Posterior vena cava (tissue), 2 donors: Measurements from ENCODE around the gene H2AZ2. TPM values are rescaled to one million over a fixed set of nuclear protein-coding genes. Genes with fewer than 3 reads are reported as not detected.
"Not testable (repeated sequence)": the region's sequence is repeated elsewhere in the genome, so short reads cannot be mapped to it uniquely, and the experiment has no call there.

Experiments used
- DNase-seq: peaks from one replicate; pipeline ENCODE4 v3.0.0-alpha.2; 2020; ENCODE audit warnings: low spot score
- intact Hi-C, 2 donors: fragments of 100-400 bp; cut with DNase I; formaldehyde crosslinking; loops; one replicate each; pipeline versions ENCODE4 v1.14.1 to v1.14.2; 2022 to 2023
- total RNA-seq, 2 donors: library from RNA; stranded (reverse); fragmentation: NEBNext Ultra II Directional; extraction: Animal tissue kit (Norgen Biotek cat#: 25700); gene quantifications; one replicate each; pipeline ENCODE4 v1.2.1, GENCODE V29; 2021
- donor health status: DM: yes; HTN: yes; CAD: no.
- donor health status: DM: yes; HTN: yes; CAD: no.

The H2AZ2 gene
- total RNA-seq, 2 donors from 2014 or later, result 122 to 127 TPM

DNA sequence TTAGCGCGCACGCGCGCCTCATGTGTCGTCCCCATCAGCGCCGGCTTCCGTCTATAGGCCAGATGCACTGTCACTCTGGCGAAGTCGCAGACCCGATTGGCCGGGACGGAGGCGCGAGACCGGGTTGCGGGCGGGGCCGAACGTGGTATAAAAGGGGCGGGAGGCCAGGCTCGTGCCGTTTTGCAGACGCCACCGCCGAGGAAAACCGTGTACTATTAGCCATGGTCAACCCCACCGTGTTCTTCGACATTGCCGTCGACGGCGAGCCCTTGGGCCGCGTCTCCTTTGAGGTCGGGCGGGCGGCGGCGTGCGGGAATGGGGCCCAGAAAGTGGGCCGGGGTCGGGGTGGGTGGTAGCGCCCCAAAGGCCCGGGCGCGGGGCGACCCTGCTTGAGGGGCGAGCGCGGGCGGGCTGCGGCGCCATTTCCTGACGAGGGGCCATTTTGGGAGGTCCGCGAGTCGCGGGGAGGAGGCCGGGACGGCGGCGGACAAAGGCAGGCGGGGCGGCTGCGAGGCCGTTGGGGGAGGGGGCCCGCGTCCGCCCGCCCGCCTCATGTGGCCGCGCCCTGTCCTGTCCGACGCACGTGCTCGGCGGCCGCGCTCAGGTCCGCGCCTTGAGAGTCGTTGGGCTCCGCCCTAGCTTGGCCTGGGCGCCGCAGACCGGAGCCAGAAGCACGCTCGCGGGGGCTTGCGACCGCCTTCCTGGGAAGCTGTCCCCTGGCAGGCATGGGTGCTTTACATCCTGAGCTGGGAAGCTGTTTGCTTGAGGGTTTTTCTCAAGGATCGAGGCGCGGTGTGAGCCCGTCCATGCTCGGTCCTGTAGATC, 51.2 kb downstream of the H2AZ2 start, which contains the start of gene PPIA:
Gene PPIA (plus strand): TSS at position 178 of the 825 bp plus-strand sequence. CDS start 44 bp downstream, at position 222.
- intact Hi-C loops, result loop anchor here in 1 of 2 donors (10.0 kb wide), 1 partner anchor 48 kb away; the partner anchor contains the start of gene H2AZ2
- DNase-seq, result peak; percentile 100

DNA sequence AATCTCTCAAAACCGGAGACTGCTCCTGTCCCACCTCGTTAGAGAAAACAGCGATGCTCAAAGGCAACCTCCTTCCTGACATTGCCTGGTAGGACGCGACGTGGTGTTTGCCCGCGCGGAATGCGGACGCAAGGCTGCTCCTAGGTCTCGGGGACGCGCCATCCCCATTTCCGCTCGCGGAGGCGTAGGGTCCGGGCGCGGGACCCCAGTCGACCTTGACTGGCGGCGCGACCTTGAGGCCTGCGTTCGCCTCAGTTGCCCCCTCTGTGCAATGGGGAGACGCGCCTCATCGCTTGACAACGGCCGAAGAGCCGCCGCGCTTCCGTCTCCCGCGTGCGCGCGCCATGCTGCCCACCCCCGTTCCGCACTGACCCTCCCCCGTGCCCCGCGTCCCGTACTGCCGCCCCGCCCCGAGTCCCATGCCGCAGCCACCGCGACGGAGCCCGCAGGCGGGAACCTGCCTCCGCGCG, 51.8 kb downstream of the H2AZ2 start:
- DNase-seq, result no peak
- intact Hi-C loops, result loop anchor here in 1 of 2 donors (10.0 kb wide), 1 partner anchor 49 kb away; the partner anchor contains the start of gene H2AZ2

DNA sequence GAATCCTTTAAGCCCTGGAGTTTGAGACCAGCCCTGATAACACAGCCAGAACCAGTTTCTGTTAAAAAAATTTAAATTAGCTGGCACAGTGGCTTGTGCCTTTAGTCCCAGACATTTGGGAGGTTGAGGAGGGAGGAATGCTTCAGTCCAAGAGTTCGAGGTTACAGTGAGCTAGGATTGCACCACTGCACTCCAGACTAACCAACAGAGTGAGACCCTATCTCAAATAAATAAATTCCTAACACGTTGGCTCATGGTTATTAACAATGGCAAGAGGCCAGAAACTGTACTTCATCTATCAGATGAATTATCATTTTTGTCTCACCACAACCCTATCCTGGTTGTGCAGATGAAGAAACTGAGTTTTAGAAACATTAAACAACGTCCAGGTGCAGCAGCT, 53.6 kb downstream of the H2AZ2 start:
- intact Hi-C loops, result loop anchor here in 1 of 2 donors (10.0 kb wide), 1 partner anchor 50 kb away; the partner anchor contains the start of gene H2AZ2
- DNase-seq, result no peak

DNA sequence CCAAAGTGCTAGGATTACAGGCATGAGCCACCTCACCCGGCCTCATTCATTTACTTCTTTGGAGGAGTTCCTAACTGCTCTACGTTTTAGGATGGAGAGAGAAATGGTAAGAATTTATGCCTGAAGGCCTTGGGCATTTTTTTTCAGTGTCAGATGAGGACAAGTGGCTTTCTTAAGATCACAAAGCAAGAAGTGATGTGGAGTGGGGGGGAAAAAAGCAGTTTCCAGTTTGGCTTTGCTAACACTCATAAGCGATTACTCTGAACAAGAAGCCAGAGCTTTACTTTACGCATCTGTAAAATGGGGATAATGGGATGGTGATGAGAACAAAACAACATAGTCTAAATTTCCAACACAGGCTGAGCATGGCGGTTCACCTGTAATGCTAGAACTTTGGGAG, 54.0 kb downstream of the H2AZ2 start:
- intact Hi-C loops, result loop anchor here in 1 of 2 donors (10.0 kb wide), 1 partner anchor 51 kb away; the partner anchor contains the start of gene H2AZ2
- no peak for DNase-seq

DNA sequence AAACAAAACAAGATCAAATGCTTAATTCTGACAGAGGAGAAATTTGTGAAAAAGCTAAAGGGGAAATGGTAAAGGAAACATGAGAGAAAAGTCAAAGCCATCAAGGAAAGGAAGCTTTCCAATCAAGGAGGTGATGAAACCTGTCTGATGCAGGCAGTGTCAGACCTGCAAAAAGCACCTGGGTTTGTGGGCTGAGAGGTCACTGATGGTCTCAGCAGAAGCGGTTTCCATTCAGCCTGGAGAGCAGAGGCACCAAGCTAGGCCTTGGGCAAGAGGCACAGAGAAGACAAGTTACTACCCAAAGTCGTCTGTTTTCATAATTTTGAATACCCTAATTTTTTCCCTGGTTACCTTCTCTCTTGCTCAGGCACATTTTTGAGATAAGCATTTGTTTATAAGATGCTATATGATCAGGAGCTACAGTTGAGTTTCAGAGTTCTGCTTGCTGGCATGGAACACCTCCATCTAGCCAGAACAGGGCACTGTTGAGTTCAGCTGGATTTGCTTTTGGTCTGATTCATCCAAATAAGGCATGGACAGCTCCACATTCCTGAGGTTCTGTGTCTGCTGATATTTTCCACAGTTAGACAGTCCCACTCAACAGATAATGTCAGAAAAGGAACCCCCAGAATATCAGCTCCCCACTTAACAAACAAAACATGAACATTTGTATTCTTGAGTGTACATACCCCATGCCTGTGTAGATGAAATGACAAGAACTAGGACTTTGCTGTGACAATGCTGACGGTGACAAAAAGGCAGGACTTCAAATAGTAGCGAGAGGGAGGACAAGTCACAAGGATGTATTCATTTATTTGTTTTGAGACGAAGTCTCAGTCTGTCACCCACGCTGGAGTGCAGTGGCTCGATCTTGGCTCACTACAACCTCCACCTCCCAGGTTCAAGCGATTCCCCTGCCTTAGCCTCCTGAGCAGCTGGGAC, 56.3 kb downstream of the H2AZ2 start:
- DNase-seq, result no peak
- intact Hi-C loops, result loop anchor here in 1 of 2 donors (10.0 kb wide), 1 partner anchor 53 kb away; the partner anchor contains the start of gene H2AZ2

DNA sequence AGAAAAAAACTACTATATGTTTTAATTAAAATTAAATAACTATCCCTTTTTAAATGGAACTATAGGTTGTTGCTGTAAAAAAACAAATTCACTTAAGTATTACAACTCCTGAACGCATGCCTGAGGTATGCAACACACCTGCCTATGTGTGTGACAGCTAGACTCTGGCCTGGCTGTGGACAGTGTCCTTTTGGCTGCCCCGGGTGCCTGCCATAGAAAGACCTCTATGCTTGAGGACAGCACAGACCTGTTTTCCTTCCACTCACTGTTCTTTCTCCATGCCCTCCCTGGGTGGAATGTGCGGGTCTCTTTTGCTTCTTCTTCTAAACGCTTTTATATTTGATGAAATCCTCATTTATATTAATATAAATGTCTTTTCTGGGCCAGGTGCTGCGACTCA, 57.9 kb downstream of the H2AZ2 start:
- intact Hi-C loops, result loop anchor here in 1 of 2 donors (10.0 kb wide), 1 partner anchor 55 kb away; the partner anchor contains the start of gene H2AZ2

DNA sequence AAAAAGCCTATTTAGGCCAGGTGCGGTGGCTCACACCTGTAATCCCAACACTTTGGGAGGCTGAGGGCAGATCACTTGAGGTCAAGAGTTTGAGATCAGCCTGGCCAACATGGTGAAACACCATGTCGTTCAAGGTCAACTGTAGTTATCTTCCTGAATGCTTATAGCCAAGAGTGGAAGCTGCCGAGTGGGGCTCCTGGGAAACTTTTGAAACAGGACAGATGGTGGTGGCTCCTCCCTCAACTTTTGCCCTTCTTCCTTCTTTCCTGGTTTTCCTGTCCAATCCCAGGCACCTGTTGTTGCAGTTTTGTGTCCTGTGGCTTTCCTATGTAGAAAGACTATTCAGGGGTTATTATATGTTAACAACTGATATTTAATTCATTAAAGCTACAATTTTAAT, 60.1 kb downstream of the H2AZ2 start:
- no peak for DNase-seq
- intact Hi-C loops, result no loop called here

More for the DNA sequence above, 57.9 kb downstream of the H2AZ2 start:
- no peak for DNase-seq

DNA sequence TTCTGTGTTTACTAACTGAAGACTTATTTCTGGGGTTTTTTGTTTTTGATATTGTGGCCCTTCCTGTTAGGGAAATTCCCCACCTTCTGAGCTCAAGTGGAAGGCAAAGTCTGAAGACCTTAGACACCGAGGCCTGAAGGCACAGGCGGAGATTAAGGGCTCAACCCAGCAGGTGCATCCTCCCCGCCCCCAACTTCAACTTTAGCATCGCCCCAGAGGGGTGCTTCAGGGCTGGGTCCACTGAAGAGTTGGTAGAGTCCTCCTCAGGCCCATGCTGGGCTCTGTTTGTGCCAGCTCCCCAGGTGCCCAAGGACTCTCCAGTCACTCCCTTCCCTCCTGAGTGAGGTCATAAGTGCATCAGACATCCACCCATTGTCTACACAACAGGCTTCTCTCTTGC, 60.8 kb downstream of the H2AZ2 start:
- intact Hi-C loops, result no loop called here
- DNase-seq, result no peak

DNA sequence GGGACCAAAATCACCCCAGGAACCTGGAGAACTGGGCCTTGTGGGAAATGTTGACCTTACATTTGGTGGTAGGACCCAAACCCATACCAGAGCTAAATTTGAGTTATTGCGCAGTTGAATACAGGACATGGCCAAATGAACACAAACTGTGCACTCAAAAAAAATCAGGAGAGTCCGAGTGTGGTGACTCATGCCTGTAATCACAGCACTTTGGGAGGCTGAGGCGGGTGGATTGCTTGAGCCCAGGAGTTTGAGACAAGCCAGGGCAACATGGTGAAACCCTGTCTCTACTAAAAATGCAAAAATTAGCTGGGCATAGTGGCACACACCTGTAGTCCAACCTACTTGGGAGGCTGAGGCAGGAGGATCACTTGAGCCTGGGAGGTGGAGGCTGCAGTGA, 62.7 kb downstream of the H2AZ2 start:
- intact Hi-C loops, DNase-seq: not testable (repeated sequence)

DNA sequence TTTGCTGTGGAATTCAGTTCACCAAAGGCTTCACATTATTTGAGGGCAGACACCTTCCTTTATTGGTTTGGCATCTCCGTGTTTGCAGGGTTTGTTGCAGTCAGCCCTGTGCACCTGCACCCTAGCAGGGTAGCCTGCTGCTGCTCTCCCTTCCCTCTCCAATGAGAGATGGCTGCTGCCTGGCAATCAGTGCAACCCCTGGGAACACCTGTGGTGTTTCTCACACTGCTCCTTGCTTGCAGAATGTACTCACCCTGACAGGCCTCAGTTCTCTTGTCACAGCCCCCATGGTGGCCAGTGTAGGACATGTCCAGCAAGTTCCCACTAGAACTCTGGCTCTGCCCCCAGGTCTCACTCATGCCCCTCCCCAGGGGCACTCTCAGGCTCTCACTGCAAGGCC, 63.5 kb downstream of the H2AZ2 start:
- intact Hi-C loops, result loop anchor here in 1 of 2 donors (1.0 kb wide), 1 partner anchor 14 kb away; no protein-coding TSS in a partner anchor
- no peak for DNase-seq

DNA sequence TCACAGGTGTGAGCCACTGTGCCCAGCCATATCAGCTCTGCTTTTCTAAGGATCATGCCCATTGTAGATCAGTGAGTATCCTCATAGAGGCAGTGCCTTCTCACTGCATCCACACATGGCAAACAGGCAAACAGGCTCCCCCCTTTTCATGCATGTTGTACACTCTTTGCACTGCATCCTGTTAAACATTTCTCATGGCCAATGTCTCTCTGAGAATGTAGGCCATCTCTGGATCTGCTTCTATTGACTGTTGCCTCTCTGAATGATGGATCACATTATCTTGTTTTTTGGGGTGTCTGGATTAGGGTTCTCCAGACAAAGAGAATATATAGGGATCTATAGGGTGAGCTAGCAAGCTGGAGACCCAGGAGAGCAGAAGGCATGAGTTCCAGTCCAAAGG, 64.5 kb downstream of the H2AZ2 start:
- DNase-seq, result no peak
- intact Hi-C loops, result no loop called here

DNA sequence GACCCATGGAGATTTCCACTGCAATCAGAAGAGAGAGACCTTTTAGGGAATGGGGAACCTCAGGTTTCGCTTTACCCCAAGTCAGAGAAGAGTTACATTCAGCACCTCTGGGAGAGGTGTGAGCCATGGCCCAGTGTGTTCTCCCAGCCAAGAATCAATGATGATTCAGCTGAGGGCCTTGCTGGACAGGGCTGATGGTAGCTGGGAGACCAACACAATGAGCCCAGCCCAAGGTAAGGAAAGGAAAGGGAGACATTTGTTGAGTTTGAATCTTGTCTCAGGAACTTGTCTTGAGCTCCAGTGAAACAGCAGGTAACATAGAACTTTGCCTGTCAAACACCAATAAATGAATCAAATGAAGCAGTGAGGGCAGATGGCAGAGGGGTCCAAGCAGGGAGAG, 65.4 kb downstream of the H2AZ2 start:
- DNase-seq, result no peak
- intact Hi-C loops, result no loop called here

Other genes starting within 250 kb of the H2AZ2 start
- gene OGDH, start 241.5 kb downstream of the H2AZ2 start, total RNA-seq, result 100 to 1,000 TPM; 123 to 132 TPM
- gene ZMIZ2, start 99.2 kb downstream of the H2AZ2 start, total RNA-seq, result 10 to 100 TPM; 52.2 to 67.1 TPM
- 1,000 to 10,000 TPM in 1 of 2 donors, 100 to 1,000 TPM in 1; 961 to 1,030 TPM for gene PPIA, start 51.4 kb downstream of the H2AZ2 start, total RNA-seq
- 10 to 100 TPM; 27.7 to 42.5 TPM for gene PURB, start 37.4 kb upstream of the H2AZ2 start, total RNA-seq
- 1 to 10 TPM; 4.9 to 6.3 TPM for gene MYO1G, start 130.9 kb upstream of the H2AZ2 start, total RNA-seq
- gene CCM2, start 152.1 kb upstream of the H2AZ2 start, total RNA-seq, result 10 to 100 TPM; 31.8 to 36.9 TPM
- gene NACAD, start 240.9 kb upstream of the H2AZ2 start, total RNA-seq, result 10 to 100 TPM in 1 of 2 donors, 1 to 10 TPM in 1; 8.5 to 10.4 TPM